ENCODE measurements around the gene SENP3. TPM values are rescaled to one million over a fixed set of nuclear protein-coding genes. Genes with fewer than 3 reads are reported as not detected.

Gene SENP3
- total RNA-seq, result 14.1 TPM

- ATAC-seq, result peak; percentile 76
- peak; percentile 93 for DNase-seq (ENCODE audit: low spot score)
Measured at GRCh38 chr17:7561589-7562207, at the start of gene SENP3. Gene SENP3, plus strand, starts transcription at chr17:7561919. Its CDS starts 1,158 bp downstream, at chr17:7563077.

GRCh38 chr17:7512105-7512504, 49.6 kb upstream of the SENP3 start:
- DNase-seq (ENCODE audit: low spot score) (no peak), ATAC-seq (no peak)

GRCh38 chr17:7512824-7513540, 48.7 kb upstream of the SENP3 start:
- no peak for DNase-seq (ENCODE audit: low spot score)
- no peak for ATAC-seq

GRCh38 chr17:7513850-7514419, 47.8 kb upstream of the SENP3 start:
- ATAC-seq (no peak), DNase-seq (ENCODE audit: low spot score) (no peak)

GRCh38 chr17:7515911-7516610, 45.7 kb upstream of the SENP3 start:
- DNase-seq (ENCODE audit: low spot score), result no peak
- ATAC-seq, result peak; percentile 52

GRCh38 chr17:7523033-7523432, 38.7 kb upstream of the SENP3 start:
- ATAC-seq, result no peak

GRCh38 chr17:7528842-7529241, 32.9 kb upstream of the SENP3 start:
- no peak for ATAC-seq
- DNase-seq (ENCODE audit: low spot score), result no peak

More at GRCh38 chr17:7523033-7523432, 38.7 kb upstream of the SENP3 start:
- DNase-seq (ENCODE audit: low spot score), result no peak

- ATAC-seq, result no peak
- no peak for DNase-seq (ENCODE audit: low spot score)
Measured at GRCh38 chr17:7530023-7530900, 31.5 kb upstream of the SENP3 start.

- DNase-seq (ENCODE audit: low spot score) (no peak), ATAC-seq (no peak)
Measured at GRCh38 chr17:7538050-7538449, 23.7 kb upstream of the SENP3 start.

GRCh38 chr17:7538891-7539545, 22.7 kb upstream of the SENP3 start:
- DNase-seq (ENCODE audit: low spot score), result no peak
- no peak for ATAC-seq

- ATAC-seq (no peak), DNase-seq (ENCODE audit: low spot score) (no peak)
Measured at GRCh38 chr17:7541074-7541621, 20.6 kb upstream of the SENP3 start.

GRCh38 chr17:7544911-7545310, 16.8 kb upstream of the SENP3 start:
- no peak for ATAC-seq
- no peak for DNase-seq (ENCODE audit: low spot score)

GRCh38 chr17:7548585-7549400, 12.9 kb upstream of the SENP3 start, which contains the start of gene TNFSF12:
Gene TNFSF12, plus strand, starts transcription at chr17:7549058. Its CDS starts 96 bp downstream, at chr17:7549154.
- ATAC-seq, result peak; percentile 88
- peak; percentile 66 for DNase-seq (ENCODE audit: low spot score)

GRCh38 chr17:7549401-7550055, 12.2 kb upstream of the SENP3 start:
- ATAC-seq (peak; percentile 56), DNase-seq (ENCODE audit: low spot score) (no peak)

GRCh38 chr17:7550344-7550743, 11.4 kb upstream of the SENP3 start:
- DNase-seq (ENCODE audit: low spot score), result no peak
- no peak for ATAC-seq

GRCh38 chr17:7551396-7551795, 10.3 kb upstream of the SENP3 start:
- no peak for ATAC-seq
- no peak for DNase-seq (ENCODE audit: low spot score)

GRCh38 chr17:7552621-7553051, 9.1 kb upstream of the SENP3 start:
- DNase-seq (ENCODE audit: low spot score) (no peak), ATAC-seq (no peak)

GRCh38 chr17:7553356-7553755, 8.4 kb upstream of the SENP3 start:
- DNase-seq (ENCODE audit: low spot score) (no peak), ATAC-seq (no peak)
